ENCODE measurements around the gene TMEM187.

The TMEM187 gene

GRCh38 chrX:154019633-154020528, 47.3 kb downstream of the TMEM187 start, which contains the start of gene IRAK1:
Gene IRAK1, minus strand, starts transcription at chrX:154019902. Its CDS starts 90 bp downstream, at chrX:154019812.
- DNase-seq, result peak; percentile 48 to 79
- no peaks in the 10 kb centered on the region for H3K9me3 ChIP-seq
- H3K36me3 ChIP-seq, result peaks cover 0 to 24% (median 16%) of the 10 kb centered on the region in 3 donors
- H3K27ac ChIP-seq, result peak within 1 kb of the TSS; percentile 80 to 88
- peak within 1 kb of the TSS; percentile 57 to 70 for H3K4me3 ChIP-seq
- intact Hi-C loops (cut with DNase I; ENCODE audit: low total_unique reads), result loop anchor here (5.0 kb wide), 1 partner anchor 77 kb away; the partner anchor contains the start of gene MECP2
- H3K4me1 ChIP-seq, result peaks cover 0 to 23% (median 12%) of the 10 kb centered on the region in 4 donors
- no peaks in the 10 kb centered on the region for H3K27me3 ChIP-seq
- peak in 1 of 2 experiments; percentile 10 for TF ChIP-seq CTCF (IDR thresholded peaks at IDR 0.05)

GRCh38 chrX:154020536-154021115, 48.1 kb downstream of the TMEM187 start:
- peak overlapping the region; percentile 57 to 70 for H3K4me3 ChIP-seq
- intact Hi-C loops (cut with DNase I; ENCODE audit: low total_unique reads), result no loop called here
- H3K9me3 ChIP-seq, result no peaks in the 10 kb centered on the region
- H3K4me1 ChIP-seq, result peaks cover 0 to 26% (median 12%) of the 10 kb centered on the region in 4 donors
- H3K27me3 ChIP-seq, result no peaks in the 10 kb centered on the region
- DNase-seq, result no peak
- no peak for TF ChIP-seq CTCF (IDR thresholded peaks at IDR 0.05)
- peak overlapping the region; percentile 80 to 88 for H3K27ac ChIP-seq
- peaks cover 0 to 17% (median 13%) of the 10 kb centered on the region in 3 donors for H3K36me3 ChIP-seq

- Histone ChIP-seq H3K4me1 (peaks cover 0 to 29% (median 12%) of the 10 kb centered on the region in 4 donors), H3K9me3 (no peaks in the 10 kb centered on the region), H3K27ac (peak overlapping the region; percentile 80 to 88), H3K4me3 (no peak overlapping the region), H3K36me3 (peaks cover 0 to 11% (median 9%) of the 10 kb centered on the region in 3 donors), H3K27me3 (no peaks in the 10 kb centered on the region)
- intact Hi-C loops (cut with DNase I; ENCODE audit: low total_unique reads), result no loop called here
- no peak for DNase-seq
- TF ChIP-seq CTCF (IDR thresholded peaks at IDR 0.05), result no peak
These were observed 48.6 kb downstream of the TMEM187 start for GRCh38 chrX:154021131-154021611.

- no peaks in the 10 kb centered on the region for H3K27me3 ChIP-seq
- no peak for DNase-seq
- no peak for TF ChIP-seq CTCF (IDR thresholded peaks at IDR 0.05)
- no peaks in the 10 kb centered on the region for H3K9me3 ChIP-seq
- H3K36me3 ChIP-seq, result peaks cover 0 to 3% (median 0%) of the 10 kb centered on the region in 3 donors
- no peak overlapping the region for H3K4me3 ChIP-seq
- intact Hi-C loops (cut with DNase I; ENCODE audit: low total_unique reads), result no loop called here
- H3K4me1 ChIP-seq, result peaks cover 0 to 29% (median 12%) of the 10 kb centered on the region in 4 donors
- no peak overlapping the region for H3K27ac ChIP-seq
These were observed 49.6 kb downstream of the TMEM187 start for GRCh38 chrX:154022108-154022507.

GRCh38 chrX:154023276-154024000, 50.9 kb downstream of the TMEM187 start:
- no peak for TF ChIP-seq CTCF (IDR thresholded peaks at IDR 0.05)
- no peak for DNase-seq
- Histone ChIP-seq H3K9me3 (no peaks in the 10 kb centered on the region), H3K4me3 (no peak overlapping the region), H3K4me1 (peaks cover 0 to 31% (median 7%) of the 10 kb centered on the region in 4 donors), H3K36me3 (no peaks in the 10 kb centered on the region), H3K27me3 (no peaks in the 10 kb centered on the region), H3K27ac (no peak overlapping the region)
- intact Hi-C loops (cut with DNase I; ENCODE audit: low total_unique reads), result no loop called here

All from tibial artery (tissue), 4 donors.